ENCODE results near the gene DPP3.

The DPP3 gene

GRCh38 chr11:66484806-66485380 is 4.7 kb downstream of the DPP3 start:
- no peak for DNase-seq (ENCODE audit: low read depth in 2 of 2)

DNA sequence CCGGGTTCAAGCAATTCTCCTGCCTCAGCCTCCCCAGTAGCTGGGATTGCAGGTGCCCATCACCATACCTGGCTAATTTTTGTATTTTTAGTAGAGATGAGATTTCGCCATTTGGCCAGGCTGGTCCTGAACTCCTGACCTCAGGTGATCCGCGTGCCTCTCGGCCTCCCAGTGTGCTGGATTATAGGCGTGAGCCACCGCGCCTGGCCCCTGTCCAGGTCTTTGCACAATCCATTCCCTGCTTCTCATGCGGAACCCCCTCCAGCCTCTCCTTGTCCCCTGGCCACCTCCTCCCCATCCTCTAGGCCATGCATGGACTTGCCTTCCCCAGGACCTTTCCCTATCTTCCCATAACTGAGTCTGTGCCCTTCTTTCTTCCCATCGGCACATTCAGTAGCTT is 8.7 kb downstream of the DPP3 start:
- no peak for DNase-seq (ENCODE audit: low read depth in 2 of 2)

DNA sequence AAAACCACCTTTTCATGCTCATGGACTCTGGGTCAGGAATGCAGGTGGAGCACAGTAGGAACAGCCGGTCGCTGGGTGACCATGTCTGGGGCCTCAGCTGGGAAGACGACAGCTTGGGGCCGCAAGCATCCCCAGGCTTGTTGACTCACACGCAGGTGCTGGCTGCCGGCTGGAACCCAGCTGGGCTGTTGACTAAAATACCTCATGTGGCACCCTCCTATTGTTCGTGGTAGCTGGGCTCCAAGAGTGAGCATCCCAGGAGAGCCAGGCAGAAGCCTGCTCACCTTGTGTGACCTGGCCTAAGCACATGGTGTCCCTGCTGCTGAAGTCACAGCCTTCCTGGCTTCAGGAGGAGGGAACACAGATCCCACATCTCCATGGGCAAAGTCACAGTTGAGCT is 9.4 kb downstream of the DPP3 start:
- DNase-seq (ENCODE audit: low read depth in 2 of 2): no peak

DNA sequence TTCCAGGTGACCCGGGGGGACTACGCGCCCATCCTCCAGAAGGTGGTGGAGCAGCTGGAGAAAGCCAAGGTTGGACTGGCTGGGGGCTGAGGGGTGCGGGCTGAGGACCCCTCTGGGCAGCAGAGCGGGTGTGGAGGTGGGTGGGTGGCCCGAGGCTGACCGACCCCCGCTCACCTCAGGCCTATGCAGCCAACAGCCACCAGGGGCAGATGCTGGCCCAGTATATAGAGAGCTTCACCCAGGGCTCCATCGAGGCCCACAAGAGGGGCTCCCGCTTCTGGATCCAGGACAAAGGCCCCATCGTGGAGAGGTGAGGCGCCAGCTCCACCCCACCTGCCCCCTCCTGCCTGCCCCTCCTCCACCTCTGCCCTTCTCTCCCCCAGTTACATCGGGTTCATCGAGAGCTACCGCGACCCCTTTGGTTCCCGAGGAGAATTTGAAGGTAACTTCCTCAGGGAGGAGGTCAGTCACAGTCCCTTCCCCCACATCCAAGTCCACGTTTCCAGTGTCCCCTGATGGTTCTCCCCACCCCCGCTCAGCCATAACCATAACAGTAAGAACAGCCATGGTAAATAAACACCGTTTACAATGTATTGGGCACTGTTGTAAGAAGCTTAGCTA is 11.2 kb downstream of the DPP3 start:
- no peak for DNase-seq (ENCODE audit: low read depth in 2 of 2)

GRCh38 chr11:66492161-66492865 is 12.1 kb downstream of the DPP3 start:
- no peak for DNase-seq (ENCODE audit: low read depth in 2 of 2)

DNA sequence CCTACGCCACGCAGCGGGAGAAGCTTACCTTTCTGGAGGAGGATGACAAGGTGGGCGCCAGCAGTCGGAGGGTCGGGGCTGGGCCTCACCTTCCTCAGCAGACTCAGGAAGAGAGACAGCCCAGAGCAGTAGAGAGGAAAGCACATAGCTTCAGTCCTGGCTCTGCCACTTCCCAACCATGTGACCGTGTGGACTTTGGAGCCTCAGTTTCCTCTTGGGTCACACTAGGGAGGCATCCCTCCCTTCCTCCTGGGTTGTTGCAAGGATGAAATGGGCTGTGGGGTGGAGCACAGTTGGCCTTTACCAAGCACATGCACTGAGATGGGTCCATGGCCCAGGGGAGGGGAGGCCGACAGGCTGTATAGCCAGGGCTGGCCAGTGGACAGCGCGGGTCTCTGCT is 12.9 kb downstream of the DPP3 start:
- no peak for DNase-seq (ENCODE audit: low read depth in 2 of 2)

DNA sequence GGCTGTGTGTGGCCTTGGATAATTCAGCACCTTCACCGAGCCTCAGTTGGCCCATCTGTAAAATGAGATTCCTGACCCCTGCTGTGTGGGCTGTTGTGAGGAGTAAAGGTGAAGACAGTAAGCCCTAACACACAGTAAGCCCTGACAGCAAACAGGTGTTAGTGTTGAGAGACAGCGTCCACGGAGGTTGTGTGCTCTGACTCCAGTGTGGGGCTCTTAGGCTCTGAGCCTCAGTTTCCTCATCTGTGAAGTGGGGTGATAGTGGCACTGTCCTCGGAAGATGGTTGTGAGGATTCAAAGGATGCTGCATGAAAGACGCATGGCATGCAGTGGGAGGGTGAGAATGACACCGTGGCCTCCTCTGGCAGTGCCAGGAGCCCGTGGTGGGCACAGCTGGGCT is 14.2 kb downstream of the DPP3 start:
- DNase-seq (ENCODE audit: low read depth in 2 of 2): no peak

- no peak for DNase-seq (ENCODE audit: low read depth in 2 of 2)
Observed at GRCh38 chr11:66494935-66495334, 14.7 kb downstream of the DPP3 start.

GRCh38 chr11:66495401-66495854 is 15.2 kb downstream of the DPP3 start:
- DNase-seq (ENCODE audit: low read depth in 2 of 2): no peak

- no peak for DNase-seq (ENCODE audit: low read depth in 2 of 2)
Observed at GRCh38 chr11:66497206-66497605, 17.0 kb downstream of the DPP3 start.

DNA sequence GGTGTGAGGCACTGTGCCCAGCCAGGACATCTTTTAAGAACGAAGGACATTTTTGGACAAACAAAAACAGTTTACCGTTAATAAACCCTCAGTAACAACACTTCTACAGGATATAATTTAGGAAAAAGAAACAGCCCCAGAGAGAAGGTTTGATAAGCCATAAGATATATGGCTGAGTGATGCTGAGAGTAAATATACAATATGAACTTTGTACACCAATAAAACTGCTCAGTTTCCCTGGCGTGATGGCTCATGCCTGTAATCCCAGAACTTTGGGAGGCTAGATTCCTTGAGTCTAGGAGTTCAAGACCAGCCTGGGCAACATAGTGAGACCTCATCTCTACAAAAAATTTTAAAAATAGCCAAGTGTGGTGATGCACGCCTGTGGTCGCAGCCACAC is 18.3 kb downstream of the DPP3 start:
- no peak for DNase-seq (ENCODE audit: low read depth in 2 of 2)

- no peak for DNase-seq (ENCODE audit: low read depth in 2 of 2)
Observed at GRCh38 chr11:66505276-66505816, 25.1 kb downstream of the DPP3 start.

DNA sequence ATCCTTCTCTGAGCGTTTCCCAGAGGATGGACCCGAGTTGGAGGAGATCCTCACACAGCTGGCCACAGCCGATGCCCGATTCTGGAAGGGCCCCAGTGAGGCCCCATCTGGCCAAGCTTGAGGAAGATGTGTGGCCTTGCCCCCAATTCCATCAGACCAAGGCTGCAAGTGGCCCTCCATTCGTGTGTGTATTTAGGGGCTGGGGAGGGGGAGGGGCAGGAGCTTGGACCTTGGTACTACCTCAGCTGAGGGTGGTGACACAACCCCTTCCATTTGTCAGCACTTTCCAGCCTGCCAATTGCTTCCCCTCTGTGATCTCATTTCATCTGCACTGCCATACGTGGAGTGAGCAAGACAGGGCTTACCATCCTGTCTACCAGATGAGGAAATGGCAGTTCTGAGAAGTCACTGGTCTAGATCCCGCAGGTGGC is 28.9 kb downstream of the DPP3 start:
- DNase-seq (ENCODE audit: low read depth in 2 of 2): no peak

DNA sequence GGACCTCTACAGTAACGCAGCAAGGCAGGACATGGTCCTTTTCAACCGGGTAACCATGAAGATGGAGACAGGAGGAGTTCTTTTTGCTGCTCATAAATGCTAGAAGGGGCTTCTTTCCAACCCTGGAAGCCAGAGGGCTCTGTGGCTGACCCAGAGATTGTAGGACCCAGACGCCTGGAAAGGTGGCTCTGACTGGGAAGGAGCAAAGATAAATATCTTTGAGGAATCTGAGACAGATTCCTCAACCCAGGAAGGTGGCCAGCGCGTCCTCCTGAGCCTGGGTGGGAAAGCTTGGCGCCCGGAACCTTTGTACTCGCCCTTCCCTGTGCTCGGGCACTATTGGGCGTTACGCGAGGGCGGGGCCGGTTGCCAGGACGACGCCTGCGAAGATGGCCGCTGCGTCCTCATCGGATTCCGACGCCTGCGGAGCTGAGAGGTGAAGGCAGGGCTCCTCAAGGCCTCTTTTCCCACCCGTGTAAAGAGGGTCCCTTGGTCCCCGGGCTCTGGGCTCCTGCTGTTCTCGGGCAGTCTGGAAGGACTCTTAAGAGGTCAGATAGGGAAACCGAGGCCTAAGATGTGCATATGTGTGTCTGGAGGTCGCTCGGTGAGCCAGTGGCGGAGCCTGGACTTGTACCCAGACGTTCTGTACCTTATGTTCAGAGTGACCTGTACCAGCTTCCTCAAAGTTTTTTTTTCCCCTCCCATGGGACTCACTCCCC is 30.2 kb downstream of the DPP3 start, which contains the start of gene BBS1:
TSS of gene BBS1 (plus strand) at position 365 of the 719 bp plus-strand sequence. CDS start at position 390, 25 bp downstream.
- peak; percentile 49 to 73 for DNase-seq (ENCODE audit: low read depth in 2 of 2)

DNA sequence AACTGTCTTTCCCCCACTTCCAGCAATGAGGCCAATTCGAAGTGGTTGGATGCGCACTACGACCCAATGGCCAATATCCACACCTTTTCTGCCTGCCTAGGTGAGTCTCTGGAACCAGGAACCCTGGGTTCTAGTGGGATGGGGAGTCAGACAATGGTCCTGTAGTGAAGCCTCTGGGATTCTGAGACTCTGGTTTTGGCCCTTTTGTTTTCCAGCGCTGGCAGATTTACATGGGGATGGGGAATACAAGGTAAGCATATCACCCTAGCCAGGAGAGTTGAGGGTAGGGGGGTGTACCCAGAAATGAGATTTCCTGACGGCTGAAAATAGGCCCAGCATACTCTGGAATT is 30.7 kb downstream of the DPP3 start:
- no peak for DNase-seq (ENCODE audit: low read depth in 2 of 2)

- no peak for DNase-seq (ENCODE audit: low read depth in 2 of 2)
Observed at GRCh38 chr11:66523611-66524010, 43.4 kb downstream of the DPP3 start.

DNA sequence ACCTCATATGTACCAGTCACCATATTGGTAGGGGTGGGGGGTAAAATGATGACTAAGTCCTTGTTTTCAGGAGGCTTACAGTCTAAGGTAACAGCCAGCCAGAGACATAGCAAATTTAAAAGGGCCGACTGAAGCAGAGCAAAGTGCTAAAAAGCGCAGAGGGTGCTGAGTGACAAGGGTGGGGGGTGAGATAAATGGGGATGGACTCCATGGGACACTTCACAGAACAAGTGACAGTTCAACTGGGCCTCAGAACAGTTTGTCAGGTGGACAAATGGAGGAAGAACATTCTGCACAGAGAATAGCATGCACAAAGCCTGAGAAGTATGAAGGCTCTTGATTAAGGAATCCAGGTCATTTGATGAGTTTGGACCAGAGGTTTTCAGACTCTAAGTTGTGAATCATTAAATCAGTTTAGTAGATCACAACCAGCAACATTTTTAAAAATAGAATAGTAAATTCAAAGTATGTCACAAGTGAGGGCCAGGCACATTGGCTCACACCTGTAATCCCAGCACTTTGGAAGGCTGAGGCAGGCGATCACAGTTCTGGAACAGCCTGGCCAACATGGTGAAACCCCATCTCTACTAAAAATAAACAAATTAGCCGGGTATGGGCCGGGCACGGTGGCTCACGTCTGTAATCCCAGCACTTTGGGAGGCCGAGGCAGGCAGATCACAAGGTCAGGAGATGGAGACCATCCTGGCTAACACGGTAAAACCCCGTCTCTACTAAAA is 44.2 kb downstream of the DPP3 start:
- no peak for DNase-seq (ENCODE audit: low read depth in 2 of 2)

GRCh38 chr11:66529069-66529468 is 48.8 kb downstream of the DPP3 start:
- DNase-seq (ENCODE audit: low read depth in 2 of 2): no peak

DNA sequence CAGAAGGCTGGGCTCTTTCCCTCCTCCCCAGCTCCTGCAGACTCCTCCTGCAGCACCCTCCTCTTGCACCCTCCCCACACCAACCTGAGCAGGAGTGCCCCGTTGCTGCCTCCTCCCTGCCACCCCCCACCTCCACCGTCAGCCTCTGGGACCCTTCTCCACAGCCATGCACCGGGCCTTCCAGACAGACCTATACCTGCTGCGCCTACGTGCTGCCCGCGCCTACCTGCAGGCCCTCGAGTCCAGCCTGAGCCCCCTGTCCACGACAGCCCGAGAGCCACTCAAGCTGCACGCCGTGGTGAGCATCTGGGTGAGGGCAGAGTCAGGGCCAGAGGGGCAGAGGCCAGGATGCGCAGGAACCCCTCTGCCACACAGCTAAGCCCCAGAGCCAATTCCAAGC is 49.4 kb downstream of the DPP3 start:
- no peak for DNase-seq (ENCODE audit: low read depth in 2 of 2)

DNA sequence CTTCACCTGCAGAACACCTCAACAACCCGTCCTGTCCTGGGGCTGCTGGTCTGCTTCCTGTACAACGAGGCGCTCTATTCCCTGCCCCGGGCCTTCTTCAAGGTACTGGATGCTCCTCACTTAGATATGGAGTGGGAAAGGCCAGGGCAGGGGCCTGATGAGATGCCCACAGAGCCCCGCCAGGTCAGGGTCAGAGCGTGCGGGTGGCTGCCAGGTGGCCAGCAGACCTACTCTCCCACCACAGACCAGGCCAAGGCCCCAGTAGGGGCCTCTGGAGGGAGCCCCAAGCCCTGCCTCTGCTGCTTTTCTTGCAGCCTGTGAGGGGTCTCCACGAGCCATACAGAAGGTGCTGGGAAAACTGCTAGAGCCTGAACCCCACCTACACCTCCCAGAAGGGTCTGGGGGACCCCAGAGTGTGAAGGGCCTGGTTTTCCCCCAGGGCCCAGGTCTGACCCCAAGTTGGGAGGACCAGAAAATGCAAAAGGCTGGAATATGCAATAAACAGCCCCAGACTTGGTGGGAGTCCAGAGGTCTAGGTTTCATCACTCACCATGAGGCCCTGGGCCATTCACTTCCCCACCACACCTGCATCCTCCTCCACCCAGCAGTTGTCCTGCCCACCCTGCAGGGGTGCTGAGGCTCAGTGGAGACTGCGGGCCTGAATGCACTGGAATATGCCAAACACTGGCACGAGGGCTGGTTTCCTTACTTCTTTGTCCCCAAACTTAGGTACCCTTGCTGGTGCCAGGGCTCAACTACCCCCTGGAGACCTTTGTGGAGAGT is 50.9 kb downstream of the DPP3 start:
- DNase-seq (ENCODE audit: low read depth in 2 of 2): no peak

GRCh38 chr11:66531841-66532240 is 51.6 kb downstream of the DPP3 start:
- DNase-seq (ENCODE audit: low read depth in 2 of 2): no peak
